GM23338 (cell line): ENCODE results near the gene PRRG3. TPM values are rescaled to one million over a fixed set of nuclear protein-coding genes. Genes with fewer than 3 reads are reported as not detected.

Source experiments
- ATAC-seq: fragments of 200-7000 bp; cut with Tn5 transposase; 3 replicates; pipeline ENCODE4 v1.9.1; 2020
- DNase-seq: peaks from one replicate; pipeline ENCODE4 v3.0.0-alpha.2; 2015; ENCODE audit warnings: low spot score
- H2AFZ ChIP-seq: fragments of 200-600 bp; sonication (generic); 2 replicates; pipeline ENCODE4 v1.8.0; 2016; ENCODE audit warnings: antibody characterized with exemption, mild to moderate bottlenecking, moderate library complexity
- H3F3A ChIP-seq: fragments of 200-600 bp; sonication (generic); replicated peaks from 2 replicates; pipeline ENCODE4 v1.8.0; 2017; ENCODE audit warnings: antibody characterized with exemption, mixed run types, low read depth
- H3K27ac ChIP-seq: fragments of 200-600 bp; sonication (generic); 2 replicates; pipeline ENCODE4 v1.6.1; 2016; ENCODE audit warnings: low read depth
- H3K27me3 ChIP-seq: fragments of 200-600 bp; sonication (generic); 2 replicates; pipeline ENCODE4 v1.8.0; 2016; ENCODE audit warnings: mild to moderate bottlenecking, mixed run types, moderate library complexity; ENCODE audit not compliant: insufficient read depth
- H3K36me3 ChIP-seq: fragments of 200-600 bp; sonication (generic); 2 replicates; pipeline ENCODE4 v1.8.0; 2016; ENCODE audit warnings: mild to moderate bottlenecking; ENCODE audit not compliant: insufficient read depth
- H3K4me1 ChIP-seq: fragments of 200-600 bp; sonication (generic); 2 replicates; pipeline ENCODE4 v1.8.0; 2016; ENCODE audit warnings: mild to moderate bottlenecking, moderate library complexity; ENCODE audit not compliant: insufficient read depth
- H3K4me2 ChIP-seq: fragments of 200-600 bp; sonication (generic); 2 replicates; pipeline ENCODE4 v1.7.1; 2017; ENCODE audit warnings: mixed run types
- H3K4me3 ChIP-seq: fragments of 200-600 bp; sonication (generic); 2 replicates; pipeline ENCODE4 v1.6.1; 2016; ENCODE audit warnings: mixed run types
- H3K79me2 ChIP-seq: fragments of 200-600 bp; sonication (generic); replicated peaks from 2 replicates; pipeline ENCODE4 v1.8.0; 2017; ENCODE audit warnings: mild to moderate bottlenecking; ENCODE audit not compliant: insufficient read depth
- H3K9me2 ChIP-seq: fragments of 200-600 bp; sonication (generic); 2 replicates; pipeline ENCODE4 v1.8.0; 2017; ENCODE audit not compliant: insufficient read depth
- H4K20me1 ChIP-seq: fragments of 200-600 bp; sonication (generic); replicated peaks from 2 replicates; pipeline ENCODE4 v1.8.0; 2017; ENCODE audit warnings: mild to moderate bottlenecking; ENCODE audit not compliant: insufficient read depth
- H3K27ac Mint-ChIP-seq: 2 replicates; pipeline ENCODE4 v1.8.0; 2020; ENCODE audit warnings: inconsistent platforms, mild to moderate bottlenecking, moderate library complexity, mixed read lengths
- H3K27me3 Mint-ChIP-seq: 3 replicates; pipeline ENCODE4 v1.8.0; 2022; ENCODE audit warnings: low read depth, mild to moderate bottlenecking, moderate library complexity, mixed read lengths, inconsistent platforms; ENCODE audit not compliant: insufficient read depth, poor library complexity
- H3K36me3 Mint-ChIP-seq: 3 replicates; pipeline ENCODE4 v1.8.0; 2021; ENCODE audit warnings: low read depth, mild to moderate bottlenecking, inconsistent platforms, moderate library complexity, mixed read lengths
- H3K4me1 Mint-ChIP-seq: 3 replicates; pipeline ENCODE4 v1.8.0; 2020; ENCODE audit warnings: mild to moderate bottlenecking, inconsistent platforms, mixed read lengths
- H3K4me3 Mint-ChIP-seq: 3 replicates; pipeline ENCODE4 v1.8.0; 2021; ENCODE audit warnings: moderate library complexity, mild to moderate bottlenecking, inconsistent platforms, mixed read lengths
- H3K9me3 Mint-ChIP-seq: 3 replicates; pipeline ENCODE4 v1.8.0; 2020; ENCODE audit warnings: moderate library complexity, mild to moderate bottlenecking, inconsistent platforms, mixed read lengths
- CREB1 ChIP-seq: fragments of 250-450 bp; sonication (Bioruptor Pico); IDR thresholded peaks from 2 replicates; pipeline ENCODE4 v1.5.0; 2020; ENCODE audit warnings: low read depth, mild to moderate bottlenecking, moderate library complexity
- CTCF ChIP-seq, 2 experiments: fragments of 200-600 bp in 1 of 2; sonication (generic) in 1 of 2; conservative IDR thresholded peaks; 2 replicates each; pipeline versions ENCODE4 v1.5.1 to v1.6.1; 2016 to 2017; ENCODE audit warnings: antibody characterized with exemption in 2 of 2, low read depth in 2 of 2, mild to moderate bottlenecking in 2 of 2, moderate library complexity in 1 of 2
- ETS1 ChIP-seq: IDR thresholded peaks from 2 replicates; pipeline ENCODE4 v1.6.1; 2016; ENCODE audit warnings: antibody characterized with exemption
- EZH2 ChIP-seq: fragments of 200-600 bp; sonication (generic); IDR thresholded peaks from one replicate; pipeline ENCODE4 v1.8.0; 2017; ENCODE audit warnings: antibody characterized with exemption, mild to moderate bottlenecking, low read depth; ENCODE audit not compliant: unreplicated experiment
- EZH2phosphoT487 ChIP-seq: fragments of 200-600 bp; sonication (generic); IDR thresholded peaks from one replicate; pipeline ENCODE4 v1.8.1; 2018; ENCODE audit warnings: antibody characterized with exemption; ENCODE audit not compliant: unreplicated experiment
- JUNB ChIP-seq: IDR thresholded peaks from one replicate; pipeline ENCODE4 v1.6.1; 2016; ENCODE audit warnings: antibody characterized with exemption; ENCODE audit not compliant: unreplicated experiment
- NANOG ChIP-seq: IDR thresholded peaks from 2 replicates; pipeline ENCODE4 v1.6.1; 2016; ENCODE audit warnings: antibody characterized with exemption, borderline replicate concordance
- POLR2AphosphoS5 ChIP-seq: IDR thresholded peaks from 2 replicates; pipeline ENCODE4 v1.6.1; 2016; ENCODE audit warnings: antibody characterized with exemption, low read depth
- REST ChIP-seq: IDR thresholded peaks from one replicate; pipeline ENCODE4 v1.6.1; 2018; ENCODE audit warnings: antibody characterized with exemption; ENCODE audit not compliant: unreplicated experiment
- STAT1 ChIP-seq: IDR thresholded peaks from one replicate; pipeline ENCODE4 v1.6.1; 2016; ENCODE audit warnings: antibody characterized with exemption; ENCODE audit not compliant: unreplicated experiment
- ZNF114 ChIP-seq: fragments of 250-450 bp; sonication (Bioruptor Pico); IDR thresholded peaks from 2 replicates; pipeline ENCODE4 v1.5.0; 2020; ENCODE audit warnings: mild to moderate bottlenecking, moderate library complexity
- ZNF331 ChIP-seq: fragments of 250-450 bp; sonication (Bioruptor Pico); IDR thresholded peaks from 2 replicates; pipeline ENCODE4 v1.5.0; 2020; ENCODE audit warnings: low read depth, mild to moderate bottlenecking, moderate library complexity
- ZNF462 ChIP-seq: fragments of 250-450 bp; sonication (Bioruptor Pico); IDR thresholded peaks from 2 replicates; pipeline ENCODE4 v1.5.0; 2020; ENCODE audit warnings: mild to moderate bottlenecking, moderate library complexity
- polyA plus RNA-seq: library from polyadenylated mRNA; unstranded; fragments of >200 nt; fragmentation: Nextera tagmentation; extraction: Ambion mirVana; gene quantifications from 2 replicates; pipeline ENCODE4 v1.2.1, GENCODE V29; 2016
- total RNA-seq: library from RNA; depleted of rRNA; stranded (reverse); fragments of >200 nt; shearing (Covaris generic); gene quantifications from 2 replicates; pipeline ENCODE4 v1.2.3, GENCODE V29; 2014

PRRG3 gene
- total and polyA plus RNA-seq, 2 experiments from 2014 or later = 5.0 to 10.6 TPM

- no peaks in the 10 kb centered on the region for H3K79me2 ChIP-seq
- H3K9me2 ChIP-seq = no peaks in the 10 kb centered on the region
- no peaks in the 10 kb centered on the region; the same call in 2 of the 3 replicates for H3K9me3 Mint-ChIP-seq
- H3K27me3 Mint-ChIP-seq = peaks cover 2% of the 10 kb centered on the region
- no peaks in the 10 kb centered on the region for H3F3A ChIP-seq
- no peak overlapping the region for H3K4me2 ChIP-seq
- no peaks in the 10 kb centered on the region for H4K20me1 ChIP-seq
- H3K36me3 ChIP-seq = no peaks in the 10 kb centered on the region
- no peaks in the 10 kb centered on the region for H3K27me3 ChIP-seq
- no peak overlapping the region for H2AFZ ChIP-seq
- DNase-seq = no peak
- H3K27ac ChIP-seq = no peak overlapping the region
- no peak for ATAC-seq
- H3K4me3 Mint-ChIP-seq = no peak overlapping the region
- no peak overlapping the region for H3K27ac Mint-ChIP-seq
- H3K4me3 ChIP-seq = no peak overlapping the region
- H3K4me1 Mint-ChIP-seq = peaks cover 7% of the 10 kb centered on the region; the same call in 2 of the 3 replicates
- TF ChIP-seq ZNF462 (no peak), CREB1 (CRISPR knock-in tag) (no peak), ZNF331 (CRISPR knock-in tag) (no peak), STAT1 (no peak), EZH2 (no peak), REST (no peak), POLR2AphosphoS5 (no peak), JUNB (no peak), EZH2phosphoT487 (no peak), ZNF114 (CRISPR knock-in tag) (no peak), CTCF (conservative IDR thresholded peaks at IDR 0.05; ENCODE audit: low read depth in 2 of 2) (no peak), NANOG (no peak), ETS1 (no peak)
- no peaks in the 10 kb centered on the region for H3K4me1 ChIP-seq
- H3K36me3 Mint-ChIP-seq = no peaks in the 10 kb centered on the region
Observed at GRCh38 chrX:151725338-151725614, 30.0 kb downstream of the PRRG3 start.
